Fibroblast of lung (primary cell): Measurements from ENCODE around the gene TPST2. TPM values are rescaled to one million over a fixed set of nuclear protein-coding genes. Genes with fewer than 3 reads are reported as not detected.

Experiments used
- DNase-seq, 2 donors: peaks; one replicate each; pipeline versions ENCODE4 v3.0.0 to v3.0.0-alpha.2; 2010; ENCODE audit warnings: low read depth in 2 of 2
- H2AFZ ChIP-seq: 2 replicates; pipeline ENCODE4 v1.5.1; 2012; ENCODE audit warnings: low read length, control low read depth, inconsistent platforms
- H3K27ac ChIP-seq: 2 replicates; pipeline ENCODE4 v1.5.1; 2011; ENCODE audit warnings: low read length, control low read depth; ENCODE audit not compliant: insufficient read depth
- H3K27me3 ChIP-seq: 2 replicates; pipeline ENCODE4 v1.5.1; 2011; ENCODE audit warnings: mild to moderate bottlenecking, low read length; ENCODE audit not compliant: control insufficient read depth, insufficient read depth
- H3K36me3 ChIP-seq: 2 replicates; pipeline ENCODE4 v1.5.1; 2011; ENCODE audit warnings: low read length; ENCODE audit not compliant: control insufficient read depth, insufficient read depth
- H3K4me1 ChIP-seq: 2 replicates; pipeline ENCODE4 v1.5.1; 2011; ENCODE audit warnings: low read length; ENCODE audit not compliant: control insufficient read depth, insufficient read depth; ENCODE audit errors: extremely low read depth
- H3K4me2 ChIP-seq: 2 replicates; pipeline ENCODE4 v1.5.1; 2011; ENCODE audit warnings: low read length, control low read depth; ENCODE audit not compliant: insufficient read depth; ENCODE audit errors: extremely low read depth
- H3K4me3 ChIP-seq, 4 experiments: fragments of 200-600 bp in 1 of 4; sonication (generic) in 1 of 4; replicated peaks in 1 of 4; 2 replicates each; pipeline ENCODE4 v1.5.1; 2011 to 2016; ENCODE audit warnings: low read length in 4 of 4, low read depth in 3 of 4, mild to moderate bottlenecking in 3 of 4, control low read depth in 2 of 4, inconsistent platforms in 1 of 4, mixed read lengths in 1 of 4; ENCODE audit not compliant: insufficient read depth in 1 of 4; ENCODE audit errors: control extremely low read depth in 1 of 4
- H3K79me2 ChIP-seq: 2 replicates; pipeline ENCODE4 v1.5.1; 2012; ENCODE audit warnings: mild to moderate bottlenecking, low read length, inconsistent platforms; ENCODE audit not compliant: control insufficient read depth, insufficient read depth
- H3K9ac ChIP-seq: 2 replicates; pipeline ENCODE4 v1.5.1; 2011; ENCODE audit warnings: mild to moderate bottlenecking, low read length, control low read depth; ENCODE audit not compliant: insufficient read depth
- H3K9me3 ChIP-seq: 2 replicates; pipeline ENCODE4 v1.5.1; 2012; ENCODE audit warnings: low read depth, low read length; ENCODE audit not compliant: control insufficient read depth, insufficient read depth
- H4K20me1 ChIP-seq: 2 replicates; pipeline ENCODE4 v1.5.1; 2011; ENCODE audit warnings: low read length; ENCODE audit not compliant: control insufficient read depth, insufficient read depth; ENCODE audit errors: extremely low read depth
- CTCF ChIP-seq, 2 donors: IDR thresholded peaks in 1 of 2; conservative IDR thresholded peaks in 1 of 2; 1 replicate in 1 of 2; 2 replicates in 1 of 2; pipeline ENCODE4 v1.5.1; 2011 to 2012; ENCODE audit warnings: low read length in 2 of 2, control low read depth in 1 of 2, inconsistent platforms in 1 of 2, low read depth in 1 of 2, mild to moderate bottlenecking in 1 of 2
- EZH2 ChIP-seq: IDR thresholded peaks from 2 replicates; pipeline ENCODE4 v1.5.1; 2012; ENCODE audit warnings: low read length, control low read depth, mild to moderate bottlenecking; ENCODE audit errors: missing control alignments
- polyA plus RNA-seq, 2 donors: library from polyadenylated mRNA; depleted of rRNA in 1 of 2; stranded (reverse) in 1 of 2; unstranded in 1 of 2; fragments of >200 nt; gene quantifications; 2 replicates each; pipeline ENCODE4 v1.2.1, GENCODE V29; 2011 to 2012; ENCODE audit warnings: missing spikeins in 1 of 2
- total RNA-seq: library from RNA; depleted of rRNA; stranded (reverse); fragments of >200 nt; gene quantifications from 2 replicates; pipeline ENCODE4 v1.2.1, GENCODE V29; 2014

Gene TPST2
- total and polyA plus RNA-seq, 2 donors (not counting 1 experiment from before 2014, with no cell fraction given), result 32.5 to 35.0 TPM

- H3K9me3 ChIP-seq, result no peaks in the 10 kb centered on the region
- H3K79me2 ChIP-seq, result peaks cover 12% of the 10 kb centered on the region
- no peak for TF ChIP-seq EZH2
- no peak overlapping the region for H3K9ac ChIP-seq
- peak overlapping the region; percentile 90 for H3K27ac ChIP-seq
- H3K4me2 ChIP-seq, result no peak overlapping the region
- peaks cover 19% of the 10 kb centered on the region for H3K4me1 ChIP-seq
- DNase-seq, result peak; percentile 35 to 54
- no peaks in the 10 kb centered on the region for H3K27me3 ChIP-seq
- no peaks in the 10 kb centered on the region for H3K36me3 ChIP-seq
- no peaks in the 10 kb centered on the region for H4K20me1 ChIP-seq
- no peak overlapping the region for H2AFZ ChIP-seq
- H3K4me3 ChIP-seq, result no peak overlapping the region
Observed at GRCh38 chr22:26552466-26552865, 37.5 kb downstream of the TPST2 start.

GRCh38 chr22:26551568-26551967 is 38.4 kb downstream of the TPST2 start:
- Histone ChIP-seq H3K4me1 (peaks cover 19% of the 10 kb centered on the region), H3K4me3 (no peak overlapping the region), H3K9ac (no peak overlapping the region), H2AFZ (no peak overlapping the region), H3K4me2 (no peak overlapping the region), H3K36me3 (no peaks in the 10 kb centered on the region), H3K27ac (peak overlapping the region; percentile 90), H3K9me3 (no peaks in the 10 kb centered on the region), H3K79me2 (peaks cover 12% of the 10 kb centered on the region), H4K20me1 (no peaks in the 10 kb centered on the region), H3K27me3 (no peaks in the 10 kb centered on the region)
- no peak for DNase-seq
- TF ChIP-seq EZH2 (no peak), CTCF (conservative IDR thresholded peaks at IDR 0.05 in 1 of 2, IDR thresholded peaks at IDR 0.05 in 1 of 2; ENCODE audit: low read depth in 1 of 2, low read length in 2 of 2) (no peak)

GRCh38 chr22:26550498-26551033 is 39.4 kb downstream of the TPST2 start:
- no peaks in the 10 kb centered on the region for H3K36me3 ChIP-seq

More at GRCh38 chr22:26550498-26551033, 39.4 kb downstream of the TPST2 start:
- no peak overlapping the region for H3K9ac ChIP-seq
- H3K27me3 ChIP-seq, result no peaks in the 10 kb centered on the region
- H3K4me1 ChIP-seq, result peaks cover 19% of the 10 kb centered on the region
- peak; percentile 93 to 99 for DNase-seq
- peak overlapping the region; percentile 27 for H3K4me2 ChIP-seq
- H3K4me3 ChIP-seq, result no peak overlapping the region
- TF ChIP-seq CTCF (conservative IDR thresholded peaks at IDR 0.05 in 1 of 2, IDR thresholded peaks at IDR 0.05 in 1 of 2; ENCODE audit: low read depth in 1 of 2, low read length in 2 of 2), result no peak
- no peak for TF ChIP-seq EZH2
- no peaks in the 10 kb centered on the region for H4K20me1 ChIP-seq
- H3K79me2 ChIP-seq, result peaks cover 12% of the 10 kb centered on the region
- no peaks in the 10 kb centered on the region for H3K9me3 ChIP-seq
- no peak overlapping the region for H2AFZ ChIP-seq
- peak overlapping the region; percentile 52 for H3K27ac ChIP-seq
